ENCODE measurements around the gene ACP2.

Gene ACP2

GRCh38 chr11:47268448-47269001, 19.9 kb upstream of the ACP2 start:
- DNase-seq (ENCODE audit: low spot score), result no peak

GRCh38 chr11:47267876-47268275, 19.3 kb upstream of the ACP2 start:
- no peak for DNase-seq (ENCODE audit: low spot score)

- DNase-seq (ENCODE audit: low spot score), result no peak
Measured at GRCh38 chr11:47264521-47264920, 15.9 kb upstream of the ACP2 start.

GRCh38 chr11:47264119-47264518, 15.5 kb upstream of the ACP2 start:
- no peak for DNase-seq (ENCODE audit: low spot score)

GRCh38 chr11:47261291-47261800, 12.7 kb upstream of the ACP2 start:
- DNase-seq (ENCODE audit: low spot score), result no peak

- DNase-seq (ENCODE audit: low spot score), result no peak
Measured at GRCh38 chr11:47260366-47260765, 11.8 kb upstream of the ACP2 start.

- peak; percentile 39 for DNase-seq (ENCODE audit: low spot score)
Measured at GRCh38 chr11:47259232-47259977, 10.8 kb upstream of the ACP2 start.

- no peak for DNase-seq (ENCODE audit: low spot score)
Measured at GRCh38 chr11:47258317-47258902, 9.8 kb upstream of the ACP2 start.

- no peak for DNase-seq (ENCODE audit: low spot score)
Measured at GRCh38 chr11:47257517-47258316, 9.1 kb upstream of the ACP2 start, which contains the start of gene NR1H3. Gene NR1H3 (plus strand): TSS chr11:47257996. CDS start chr11:47259217, 1,221 bp downstream.

GRCh38 chr11:47257177-47257516, 8.5 kb upstream of the ACP2 start:
- no peak for DNase-seq (ENCODE audit: low spot score)

GRCh38 chr11:47256374-47256773, 7.8 kb upstream of the ACP2 start:
- no peak for DNase-seq (ENCODE audit: low spot score)

- DNase-seq (ENCODE audit: low spot score), result no peak
Measured at GRCh38 chr11:47254386-47254785, 5.8 kb upstream of the ACP2 start.

GRCh38 chr11:47253660-47254059, 5.0 kb upstream of the ACP2 start:
- no peak for DNase-seq (ENCODE audit: low spot score)

- DNase-seq (ENCODE audit: low spot score), result no peak
Measured at GRCh38 chr11:47251751-47252150, 3.1 kb upstream of the ACP2 start.

- peak; percentile 27 for DNase-seq (ENCODE audit: low spot score)
Measured at GRCh38 chr11:47249378-47249715, 733 bp upstream of the ACP2 start.

- peak; percentile 59 for DNase-seq (ENCODE audit: low spot score)
Measured at GRCh38 chr11:47248304-47248663, 330 bp downstream of the ACP2 start.

GRCh38 chr11:47247502-47247901, 1.1 kb downstream of the ACP2 start:
- DNase-seq (ENCODE audit: low spot score), result no peak

- DNase-seq (ENCODE audit: low spot score), result no peak
Measured at GRCh38 chr11:47245611-47246357, 2.8 kb downstream of the ACP2 start.

- DNase-seq (ENCODE audit: low spot score), result no peak
Measured at GRCh38 chr11:47244448-47245350, 3.9 kb downstream of the ACP2 start.

- DNase-seq (ENCODE audit: low spot score), result no peak
Measured at GRCh38 chr11:47243454-47243853, 5.2 kb downstream of the ACP2 start.

GRCh38 chr11:47242596-47243192, 5.9 kb downstream of the ACP2 start:
- no peak for DNase-seq (ENCODE audit: low spot score)
